HG03139 (cell line): ENCODE results near the gene HELB.
"Not testable (repeated sequence)": the region's sequence is repeated elsewhere in the genome, so short reads cannot be mapped to it uniquely, and the experiment has no call there.

ENCODE experiments used
- ATAC-seq: cut with Tn5 transposase; IDR thresholded peaks from one replicate; pipeline ENCODE4 v1.9.1; 2021; ENCODE audit not compliant: unreplicated experiment

The HELB gene

DNA sequence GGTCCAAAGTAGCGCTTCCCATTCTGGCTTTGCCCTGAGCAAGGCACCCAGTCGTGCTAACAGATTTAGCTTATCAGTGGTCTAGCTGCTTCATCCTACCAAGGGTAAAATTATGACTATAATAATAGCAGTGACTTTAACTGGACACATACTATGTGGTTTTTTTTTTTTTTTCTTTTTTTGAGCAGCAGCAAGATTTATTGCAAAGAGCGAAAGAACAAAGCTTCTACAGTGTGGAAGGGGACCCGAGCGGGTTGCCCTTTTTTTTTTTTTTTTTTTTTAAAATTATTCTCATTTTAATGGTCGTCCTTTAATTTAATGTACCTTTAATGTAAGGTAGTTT is 505 bp downstream of the HELB start:
- ATAC-seq = no peak

DNA sequence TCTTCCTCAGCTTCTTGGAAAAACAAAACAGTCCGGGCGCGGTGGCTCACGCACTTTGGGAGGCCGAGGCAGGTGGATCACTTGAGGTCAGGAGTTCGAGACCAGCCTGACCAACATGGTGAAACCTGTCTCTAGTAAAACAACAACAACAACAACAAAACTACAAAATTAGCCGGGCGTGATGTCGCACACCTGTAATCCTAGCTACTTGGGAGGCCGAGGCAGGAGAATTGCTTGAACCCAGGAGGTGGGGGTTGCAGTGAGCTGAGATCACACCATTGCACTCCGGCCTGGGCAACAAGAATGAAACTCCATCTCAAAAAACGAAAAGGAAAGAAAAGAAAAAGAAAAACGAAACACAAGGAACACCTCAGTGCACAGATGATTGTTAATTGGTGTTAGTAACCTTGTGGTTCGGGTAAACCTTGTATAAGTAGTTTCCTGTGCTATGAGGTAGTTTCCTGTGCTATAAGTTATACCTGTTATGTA is 1.1 kb downstream of the HELB start:
- not testable (repeated sequence) for ATAC-seq

DNA sequence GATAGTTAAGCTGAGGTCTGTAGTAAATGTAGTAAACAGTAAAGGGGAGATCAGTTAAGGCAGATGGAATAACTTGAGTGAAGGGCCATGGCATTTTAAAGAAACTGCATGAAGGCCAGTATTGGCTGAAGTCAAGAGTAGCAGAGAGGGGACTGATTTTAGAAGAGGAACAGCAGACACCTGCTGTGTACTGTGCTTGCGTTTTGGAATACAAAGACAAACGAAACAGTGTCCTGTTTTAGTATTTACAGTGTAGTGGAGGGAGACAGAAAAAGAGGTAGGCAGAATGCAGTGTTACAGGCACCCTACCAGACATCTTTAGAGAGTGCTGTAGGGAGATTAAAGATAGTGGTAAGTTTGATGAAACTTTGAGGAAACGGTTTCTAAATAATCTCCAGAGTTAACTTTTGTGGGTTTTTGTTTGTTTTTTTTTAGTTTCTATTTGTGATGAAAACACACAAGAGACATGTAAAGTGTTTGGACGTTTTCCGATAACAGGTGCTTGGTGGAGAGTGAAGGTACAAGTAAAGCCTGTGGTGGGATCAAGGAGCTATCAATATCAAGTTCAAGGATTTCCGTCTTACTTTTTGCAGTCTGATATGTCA is 2.1 kb downstream of the HELB start:
- no peak for ATAC-seq

DNA sequence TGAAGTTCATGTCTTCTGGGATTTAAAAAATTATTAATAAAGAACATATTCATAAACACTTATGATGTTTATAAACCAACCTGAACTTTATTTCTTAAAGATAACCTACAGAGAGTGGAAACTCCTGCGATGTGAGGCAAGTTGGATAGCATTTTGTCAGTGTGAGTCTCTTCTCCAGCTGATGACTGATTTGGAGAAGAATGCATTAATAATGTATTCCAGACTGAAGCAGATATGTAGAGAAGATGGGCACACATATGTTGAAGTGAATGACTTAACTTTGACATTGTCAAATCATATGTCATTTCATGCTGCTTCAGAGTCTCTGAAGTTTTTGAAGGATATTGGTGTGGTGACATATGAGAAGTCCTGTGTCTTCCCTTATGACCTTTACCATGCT is 7.3 kb downstream of the HELB start:
- no peak for ATAC-seq

DNA sequence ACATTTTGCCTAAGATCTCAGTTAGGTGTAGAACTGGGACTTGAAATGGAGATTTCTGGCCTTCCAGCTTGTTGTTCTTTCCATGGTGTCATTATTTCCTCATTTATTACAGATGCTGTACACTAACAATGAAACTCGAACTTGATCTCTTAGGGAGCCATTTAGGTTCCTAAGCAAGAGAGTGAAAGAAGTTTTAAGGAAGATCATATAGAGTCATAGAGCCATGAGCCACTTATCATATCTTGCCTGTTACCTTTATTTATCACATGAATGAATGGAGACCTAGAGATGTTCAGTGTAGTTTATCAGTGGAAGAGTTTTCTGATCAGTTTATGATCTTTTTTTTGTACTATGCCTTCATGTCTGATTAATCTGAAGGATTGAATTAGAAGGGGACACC is 9.9 kb downstream of the HELB start:
- ATAC-seq = no peak

DNA sequence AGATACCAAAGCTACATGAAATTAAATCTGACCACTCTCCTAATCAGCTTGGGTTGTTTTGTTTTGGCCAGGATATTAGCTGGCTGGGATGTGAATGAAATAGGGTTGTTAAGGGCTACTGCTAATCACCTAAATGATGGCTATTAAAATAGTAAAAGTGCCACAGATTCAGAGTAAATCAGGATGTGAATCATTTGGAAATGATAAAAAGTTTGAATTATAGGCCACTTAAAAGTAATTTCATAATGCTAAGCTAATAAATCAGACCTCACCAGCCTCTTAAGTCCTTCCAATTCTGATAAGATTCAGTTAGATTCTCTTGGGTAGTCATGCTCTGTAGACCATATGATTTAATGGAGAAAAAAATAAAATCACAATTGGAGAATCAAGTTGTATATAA is 12.0 kb downstream of the HELB start:
- ATAC-seq = no peak

DNA sequence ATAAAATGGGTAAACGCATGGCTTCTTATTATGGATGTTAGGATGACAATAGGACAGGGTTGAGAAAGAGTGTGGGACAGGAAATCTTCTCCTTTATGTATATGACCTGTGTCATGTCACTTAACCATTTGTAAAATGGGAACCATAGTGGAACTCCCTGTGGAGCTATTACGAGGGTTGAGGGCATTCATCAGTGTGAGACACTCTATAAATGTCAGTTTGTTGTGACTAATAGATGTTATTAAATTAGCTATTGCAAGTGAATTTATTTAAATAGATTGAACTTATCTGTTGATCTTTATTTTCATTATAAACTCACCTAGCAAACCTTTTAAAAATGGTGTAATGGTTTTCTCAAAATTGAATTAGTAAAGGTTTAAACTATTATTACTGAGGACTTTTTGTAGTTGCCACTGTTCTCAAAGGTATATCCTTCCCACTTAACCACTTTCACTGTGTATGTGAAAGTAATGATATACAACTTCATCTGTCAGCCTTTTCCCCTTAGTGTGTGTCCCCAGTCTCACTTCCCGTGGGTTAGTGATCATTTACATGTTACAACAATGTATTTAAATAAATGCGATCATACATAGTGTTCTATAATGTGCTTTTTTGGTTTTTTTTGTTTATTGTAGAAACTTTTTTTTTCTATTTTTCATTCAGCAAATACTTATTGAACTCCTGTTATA is 17.1 kb downstream of the HELB start:
- no peak for ATAC-seq

DNA sequence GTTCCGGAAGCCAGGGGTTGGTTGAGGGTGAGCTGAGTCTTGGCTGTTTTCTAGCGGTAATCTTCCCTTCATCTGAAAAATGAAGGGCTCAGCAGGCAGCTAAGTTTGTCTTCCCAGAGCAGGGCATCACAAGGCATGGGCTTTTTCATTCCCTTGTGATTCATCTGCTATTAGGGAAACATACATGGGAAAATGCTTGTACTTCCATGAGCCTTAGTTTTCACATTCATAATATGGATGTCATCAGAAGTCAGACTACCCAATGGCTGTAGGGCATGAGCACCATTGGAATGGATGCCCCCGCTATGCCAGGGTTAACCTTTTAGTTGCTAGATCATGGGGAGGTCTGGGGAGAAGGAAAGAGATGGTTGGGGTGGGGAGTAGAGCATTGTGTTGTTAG is 18.7 kb downstream of the HELB start:
- no peak for ATAC-seq

DNA sequence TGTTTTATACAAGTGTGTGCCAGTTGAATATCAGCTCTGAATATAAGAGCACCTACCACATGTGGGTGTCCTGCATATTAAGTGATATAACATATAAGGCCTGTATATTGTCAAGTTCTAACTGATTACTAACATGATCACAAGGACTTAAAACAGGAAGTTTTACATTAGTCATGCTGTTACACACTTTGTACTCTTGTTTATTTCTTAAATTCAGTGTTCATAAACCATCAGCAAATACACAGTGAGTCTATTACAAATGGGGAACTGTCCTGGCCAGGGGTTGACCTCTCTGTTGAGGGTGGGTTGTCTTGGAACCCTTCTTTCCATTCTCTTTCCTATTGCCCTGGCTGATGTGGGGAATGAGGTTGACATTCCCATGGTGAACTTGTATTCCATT is 19.1 kb downstream of the HELB start:
- ATAC-seq = no peak

DNA sequence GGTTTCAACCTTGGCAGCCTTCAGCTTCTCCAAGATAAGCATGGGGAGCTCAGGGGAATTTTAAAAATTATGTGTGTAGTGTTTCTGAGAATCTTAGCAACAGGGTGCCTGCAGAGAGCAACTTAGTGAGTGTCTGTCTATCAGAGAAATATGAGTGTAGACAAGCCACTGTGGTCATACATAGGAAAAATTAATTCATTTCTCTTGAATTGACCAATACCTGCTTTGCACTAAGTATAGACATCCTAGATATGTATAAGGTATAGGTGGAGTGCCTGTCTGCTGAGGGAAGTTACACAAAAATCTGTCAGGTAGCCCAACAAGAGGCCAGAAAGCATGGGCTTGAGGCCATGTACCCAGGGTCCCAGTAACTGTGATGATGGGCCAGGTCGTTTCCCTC is 20.7 kb downstream of the HELB start:
- ATAC-seq = no peak

DNA sequence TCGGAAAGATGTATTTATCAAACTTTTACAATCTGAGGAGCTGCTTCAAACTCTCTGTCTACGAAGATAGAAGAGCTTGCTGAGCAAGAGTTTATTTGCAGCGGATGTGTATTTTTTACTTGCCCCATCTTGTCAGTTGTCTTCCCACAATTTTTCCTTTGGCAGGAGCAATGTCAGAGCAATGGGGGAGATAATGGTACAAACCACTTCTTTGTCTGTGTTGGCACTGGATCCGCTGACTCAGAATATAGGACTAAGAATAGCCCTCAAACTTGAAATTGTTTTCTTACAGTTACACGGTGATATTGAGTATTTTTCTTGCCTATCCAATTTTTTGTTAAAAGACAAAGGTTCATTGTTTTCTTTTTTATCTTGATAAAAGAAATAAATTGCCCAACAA is 27.6 kb downstream of the HELB start:
- no peak for ATAC-seq

DNA sequence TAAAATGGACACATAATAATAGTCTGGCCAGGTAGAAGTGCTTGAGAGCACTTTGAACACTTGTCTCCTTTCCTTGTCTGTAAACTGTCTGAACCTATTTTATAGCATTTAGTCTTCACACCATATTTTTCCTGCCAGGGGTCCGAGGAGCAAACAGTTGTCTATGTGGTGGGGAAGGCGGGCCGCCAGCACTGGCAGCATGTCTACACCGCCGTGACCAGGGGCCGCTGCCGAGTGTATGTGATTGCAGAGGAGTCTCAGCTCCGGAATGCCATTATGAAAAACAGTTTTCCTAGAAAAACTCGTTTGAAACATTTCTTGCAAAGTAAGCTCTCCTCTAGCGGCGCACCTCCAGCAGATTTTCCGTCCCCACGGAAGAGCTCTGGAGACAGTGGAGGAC is 28.7 kb downstream of the HELB start:
- ATAC-seq = no peak

DNA sequence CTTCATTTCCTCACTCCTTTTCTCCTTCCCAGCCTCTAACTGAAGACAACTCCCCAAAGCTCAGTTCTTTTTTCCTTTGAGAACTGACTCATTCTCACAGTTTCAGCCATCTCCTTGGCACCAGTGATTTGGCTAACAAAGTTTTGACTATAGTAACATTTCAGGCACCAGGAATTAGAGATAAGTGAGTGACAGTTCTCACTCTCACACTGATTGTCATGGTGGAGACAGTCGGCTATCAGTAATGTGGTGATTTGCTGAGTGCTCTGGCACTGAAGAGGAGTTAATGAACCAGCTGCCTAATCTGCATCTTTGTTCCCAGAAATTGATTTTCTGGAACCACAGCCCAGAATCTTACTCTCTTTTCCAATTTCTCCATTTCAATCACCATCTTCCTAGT is 29.5 kb downstream of the HELB start:
- no peak for ATAC-seq

DNA sequence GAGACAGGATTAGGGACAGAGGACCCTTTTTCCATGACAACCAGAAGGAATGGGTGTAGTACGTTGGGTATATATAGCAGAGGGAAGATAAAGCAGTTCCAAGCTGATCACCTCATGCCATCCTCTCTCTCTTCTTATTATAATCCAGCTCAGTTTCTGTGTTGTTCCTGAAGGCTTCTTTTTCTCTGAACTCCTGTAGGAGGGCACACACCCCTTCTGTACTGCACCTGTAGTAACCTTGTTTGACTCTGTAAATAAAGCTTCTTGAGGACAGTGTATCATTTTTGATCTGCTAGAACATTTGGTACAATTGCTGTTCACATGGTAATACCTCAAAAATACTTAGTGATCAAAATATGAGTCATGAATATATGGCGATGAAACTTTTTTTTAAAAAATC is 33.5 kb downstream of the HELB start:
- no peak for ATAC-seq

DNA sequence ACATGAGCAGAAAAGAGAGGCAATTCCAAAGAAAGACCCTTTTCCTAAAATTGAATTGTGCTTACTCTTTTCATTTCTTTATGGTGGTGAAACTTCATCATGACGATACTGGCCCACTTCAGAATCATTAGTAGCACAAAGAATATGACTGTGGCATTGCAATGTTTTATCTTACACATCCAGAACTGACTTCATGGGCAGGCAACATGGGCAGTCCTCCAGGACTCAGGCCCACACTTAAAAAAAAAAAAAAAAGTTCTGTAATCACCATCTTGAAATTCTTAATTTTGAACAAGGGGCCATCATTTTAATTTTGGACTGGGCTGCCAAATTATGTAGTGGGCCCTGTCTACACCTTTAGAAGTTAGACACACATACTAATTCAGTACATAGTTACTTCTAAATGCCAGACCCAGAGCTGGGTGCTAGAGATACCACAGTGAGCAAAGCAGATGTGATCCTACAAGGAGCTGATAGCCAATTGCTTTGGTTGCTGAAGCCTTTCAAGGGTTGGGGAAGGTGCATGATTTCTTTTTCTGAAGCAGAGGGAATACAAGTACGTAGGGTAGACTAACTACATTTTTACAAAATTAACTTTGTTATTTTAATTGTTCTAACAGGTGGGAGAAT is 35.2 kb downstream of the HELB start:
- no peak for ATAC-seq

DNA sequence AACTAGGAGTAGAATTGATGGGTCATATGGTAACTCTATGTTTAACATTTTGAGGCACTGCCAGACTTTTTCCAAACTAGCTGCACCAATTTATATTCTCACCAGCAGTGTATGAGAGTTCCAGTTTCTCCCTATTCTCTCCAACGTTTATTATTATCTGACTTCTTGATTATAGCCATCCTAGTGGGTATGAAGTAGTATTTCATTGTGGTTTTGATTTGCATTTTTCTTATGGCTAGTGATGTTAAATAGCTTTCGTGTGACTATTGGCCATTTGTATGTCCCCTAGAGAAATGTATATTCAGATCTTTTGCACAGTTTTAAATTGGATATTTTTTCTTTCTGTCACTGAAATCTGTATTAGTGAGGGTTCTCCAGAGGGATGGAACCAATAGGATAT is 37.8 kb downstream of the HELB start:
- ATAC-seq = no peak

DNA sequence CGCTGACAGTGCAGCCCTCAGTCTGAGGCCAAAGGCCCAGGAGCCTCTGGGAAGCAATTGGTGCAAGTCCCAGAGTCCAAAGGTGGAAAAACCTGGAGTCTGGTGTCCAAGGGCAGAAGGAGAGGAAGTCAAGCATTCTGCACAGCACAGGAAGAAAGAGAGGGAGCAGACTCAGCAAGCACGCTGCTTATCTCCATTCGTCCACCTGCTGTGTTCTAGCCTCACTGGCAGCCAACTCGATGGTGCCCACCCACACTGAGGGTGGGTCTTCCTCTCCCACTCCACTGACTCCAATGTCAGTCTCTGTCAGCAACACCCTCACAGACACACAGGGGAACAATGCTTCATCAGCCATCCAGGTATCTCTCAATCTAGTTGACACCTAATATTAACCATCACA is 38.8 kb downstream of the HELB start:
- ATAC-seq = no peak

DNA sequence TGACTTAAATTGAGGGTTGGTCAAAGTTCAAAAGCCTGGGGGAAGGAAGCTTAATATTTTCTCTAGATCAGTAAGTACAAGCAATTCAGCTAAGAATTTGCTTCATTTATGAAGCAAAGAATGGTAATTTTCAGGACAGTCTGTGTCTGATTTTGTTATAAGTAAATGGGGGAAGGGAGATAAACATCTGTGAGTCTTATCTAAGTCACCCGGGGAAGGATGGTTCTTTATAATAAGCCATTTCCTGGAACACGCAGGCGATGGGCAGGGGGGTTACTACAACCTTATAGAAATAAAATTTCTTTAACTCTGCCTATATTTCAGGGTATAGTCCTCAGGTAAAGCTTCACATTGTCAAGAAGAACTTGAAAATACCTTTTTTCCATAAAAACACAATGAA is 42.9 kb downstream of the HELB start:
- no peak for ATAC-seq

DNA sequence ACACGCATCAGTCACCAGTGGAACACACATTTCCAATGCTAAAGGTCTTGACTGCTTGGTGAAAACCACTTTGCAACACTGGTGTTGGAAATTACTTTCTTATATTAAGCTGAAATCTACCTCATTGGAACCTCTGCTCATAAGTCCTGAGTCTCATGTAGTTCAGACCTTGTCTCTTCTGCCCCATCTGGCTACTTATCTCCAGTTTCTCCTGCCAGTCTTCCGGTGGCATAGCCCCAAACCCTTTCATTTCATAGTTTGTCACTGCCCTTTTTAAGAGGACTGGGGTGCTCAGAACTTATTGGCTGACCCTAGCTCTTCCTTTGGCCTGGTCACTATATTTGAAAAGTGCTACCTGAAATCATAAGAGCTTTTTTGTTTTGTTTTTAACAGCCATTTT is 43.7 kb downstream of the HELB start:
- no peak for ATAC-seq

DNA sequence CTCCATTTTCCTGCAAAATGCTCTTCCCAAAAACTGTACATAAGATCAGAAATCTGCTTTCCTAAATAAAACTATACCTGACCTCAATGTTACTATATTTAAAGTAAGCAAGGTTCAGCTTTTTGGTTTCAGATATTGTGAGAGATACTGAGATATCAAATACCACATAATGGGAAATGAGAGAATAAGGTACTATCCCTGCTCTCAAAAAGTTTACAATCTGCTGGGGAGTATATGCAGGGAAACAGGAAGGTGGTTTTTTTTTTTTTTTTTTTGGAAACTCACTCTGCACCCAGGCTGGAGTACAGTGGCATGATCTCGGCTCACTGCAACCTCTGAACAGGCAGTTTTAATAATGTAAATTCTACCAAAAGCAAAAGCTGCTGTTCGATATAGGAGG is 49.0 kb downstream of the HELB start:
- ATAC-seq = no peak

DNA sequence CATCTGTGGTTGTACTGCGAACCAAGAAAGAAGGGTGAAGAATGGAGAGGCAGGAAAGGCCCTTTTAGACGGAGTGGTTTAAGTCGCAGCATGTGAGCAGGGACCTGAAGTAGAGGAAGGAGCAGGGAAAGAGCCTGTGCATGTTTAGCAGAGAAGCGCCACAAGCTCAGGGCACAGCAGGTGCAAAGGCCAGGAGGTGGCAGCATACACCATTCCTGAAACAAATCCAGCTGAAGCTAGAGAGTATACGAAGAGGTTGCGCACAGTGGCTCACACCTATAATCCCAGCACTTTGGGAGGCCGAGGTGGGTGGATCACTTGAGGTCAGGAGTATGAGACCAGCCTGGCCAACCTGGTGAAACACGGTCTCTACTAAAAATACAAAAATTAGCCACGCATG is 49.9 kb downstream of the HELB start:
- ATAC-seq = no peak

DNA sequence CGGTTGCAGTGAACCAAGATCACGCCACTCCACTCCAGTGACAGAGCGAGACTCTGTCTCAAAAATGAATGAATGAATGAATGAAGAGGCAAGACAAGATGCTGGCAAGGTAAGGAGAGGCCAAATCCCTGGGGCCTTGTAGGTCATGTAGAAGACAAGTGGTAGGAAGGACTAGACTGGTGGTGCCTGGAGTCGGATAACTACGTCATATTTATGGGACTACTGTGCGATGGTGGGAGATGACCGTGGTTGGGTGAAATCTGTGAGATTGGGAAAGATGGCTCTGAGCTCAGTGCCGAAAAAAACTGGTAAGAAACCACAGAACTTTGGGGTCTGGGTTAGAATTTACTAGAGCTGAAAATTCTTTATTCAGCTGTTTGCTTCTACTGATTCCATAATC is 50.6 kb downstream of the HELB start:
- no peak for ATAC-seq

DNA sequence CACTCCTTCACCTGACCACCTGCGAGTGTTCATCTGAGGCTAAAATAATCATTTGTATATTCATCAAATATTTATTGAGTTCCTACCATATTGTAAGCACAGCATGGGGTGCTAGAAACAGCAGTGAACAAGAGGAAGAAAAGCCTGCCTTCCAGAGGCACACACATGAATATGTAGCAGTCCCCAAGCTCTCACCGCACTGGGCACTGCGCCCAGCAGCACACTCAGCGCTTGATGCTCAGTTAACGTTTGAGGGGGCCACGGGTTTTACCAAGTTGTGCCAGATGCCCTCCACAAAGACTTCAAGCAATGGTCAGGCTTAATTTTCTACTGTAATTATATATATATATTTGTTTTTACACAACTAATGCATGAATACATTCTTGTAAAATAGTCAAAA is 52.0 kb downstream of the HELB start:
- ATAC-seq = no peak
